ENCODE data around the gene MLYCD.

MLYCD gene

GRCh38 chr16:83956336-83957289, 57.7 kb downstream of the MLYCD start:
- H3K36me3 ChIP-seq (ENCODE audit: control insufficient read depth, low read length), result no peaks in the 10 kb centered on the region
- no peaks in the 10 kb centered on the region for H3K9me2 ChIP-seq (replicated peaks; ENCODE audit: control insufficient read depth, low read length)
- no peaks in the 10 kb centered on the region for H3K9me3 ChIP-seq (ENCODE audit: control insufficient read depth, insufficient read depth, low read length)
- H3F3A ChIP-seq (ENCODE audit: control insufficient read depth, insufficient read depth), result no peaks in the 10 kb centered on the region
- H3K27me3 ChIP-seq (ENCODE audit: control insufficient read depth, low read length), result no peaks in the 10 kb centered on the region
- no peaks in the 10 kb centered on the region for H3K4me1 ChIP-seq (ENCODE audit: control insufficient read depth, low read length)
- H4K20me1 ChIP-seq (ENCODE audit: control insufficient read depth, insufficient read depth, low read depth, low read length), result no peaks in the 10 kb centered on the region
- H3K79me2 ChIP-seq (ENCODE audit: control insufficient read depth, low read length), result no peaks in the 10 kb centered on the region
- TF ChIP-seq CTCF (IDR thresholded peaks at IDR 0.05; ENCODE audit: low read depth, low read length, poor library complexity, severe bottlenecking), result peak; percentile 94
- no peak for TF ChIP-seq EZH2phosphoT487 (IDR thresholded peaks at IDR 0.05; ENCODE audit: borderline replicate concordance, low read length)
- no peak overlapping the region for H3K4me3 ChIP-seq (ENCODE audit: low read length)
- H3K4me2 ChIP-seq (ENCODE audit: low read length), result no peak overlapping the region
- H3K27ac ChIP-seq (ENCODE audit: low read depth, low read length), result no peak overlapping the region

- Histone ChIP-seq H3K27me3 (ENCODE audit: control insufficient read depth, low read length) (no peaks in the 10 kb centered on the region), H3K79me2 (ENCODE audit: control insufficient read depth, low read length) (no peaks in the 10 kb centered on the region), H3K27ac (ENCODE audit: low read depth, low read length) (no peak overlapping the region), H3K4me3 (ENCODE audit: low read length) (no peak overlapping the region), H4K20me1 (ENCODE audit: control insufficient read depth, insufficient read depth, low read depth, low read length) (no peaks in the 10 kb centered on the region), H3K9me3 (ENCODE audit: control insufficient read depth, insufficient read depth, low read length) (no peaks in the 10 kb centered on the region), H3F3A (ENCODE audit: control insufficient read depth, insufficient read depth) (no peaks in the 10 kb centered on the region), H3K4me2 (ENCODE audit: low read length) (no peak overlapping the region), H3K9me2 (replicated peaks; ENCODE audit: control insufficient read depth, low read length) (no peaks in the 10 kb centered on the region), H3K36me3 (ENCODE audit: control insufficient read depth, low read length) (no peaks in the 10 kb centered on the region), H3K4me1 (ENCODE audit: control insufficient read depth, low read length) (no peaks in the 10 kb centered on the region)
- TF ChIP-seq CTCF (IDR thresholded peaks at IDR 0.05; ENCODE audit: low read depth, low read length, poor library complexity, severe bottlenecking), result no peak
- no peak for TF ChIP-seq EZH2phosphoT487 (IDR thresholded peaks at IDR 0.05; ENCODE audit: borderline replicate concordance, low read length)
These were observed 58.5 kb downstream of the MLYCD start for GRCh38 chr16:83957296-83957855.

GRCh38 chr16:83958137-83958845, 59.4 kb downstream of the MLYCD start:
- Histone ChIP-seq H3K36me3 (ENCODE audit: control insufficient read depth, low read length) (no peaks in the 10 kb centered on the region), H3K4me2 (ENCODE audit: low read length) (no peak overlapping the region), H4K20me1 (ENCODE audit: control insufficient read depth, insufficient read depth, low read depth, low read length) (no peaks in the 10 kb centered on the region), H3K4me3 (ENCODE audit: low read length) (no peak overlapping the region), H3K27me3 (ENCODE audit: control insufficient read depth, low read length) (no peaks in the 10 kb centered on the region), H3K9me3 (ENCODE audit: control insufficient read depth, insufficient read depth, low read length) (no peaks in the 10 kb centered on the region), H3K9me2 (replicated peaks; ENCODE audit: control insufficient read depth, low read length) (no peaks in the 10 kb centered on the region), H3K4me1 (ENCODE audit: control insufficient read depth, low read length) (no peaks in the 10 kb centered on the region), H3K79me2 (ENCODE audit: control insufficient read depth, low read length) (no peaks in the 10 kb centered on the region), H3K27ac (ENCODE audit: low read depth, low read length) (no peak overlapping the region), H3F3A (ENCODE audit: control insufficient read depth, insufficient read depth) (no peaks in the 10 kb centered on the region)
- no peak for TF ChIP-seq EZH2phosphoT487 (IDR thresholded peaks at IDR 0.05; ENCODE audit: borderline replicate concordance, low read length)

Measured in DOHH2 (cell line).